GM20000 (cell line): ENCODE measurements around the gene TMCO4.

Experiments
- DNase-seq: peaks from one replicate; pipeline ENCODE4 v3.0.0; 2012; ENCODE audit warnings: low spot score
- CTCF ChIP-seq: IDR thresholded peaks from 2 replicates; pipeline ENCODE4 v1.5.1; 2012; ENCODE audit warnings: mild to moderate bottlenecking, control low read depth; ENCODE audit errors: extremely low read depth, missing control alignments

The TMCO4 gene

DNA sequence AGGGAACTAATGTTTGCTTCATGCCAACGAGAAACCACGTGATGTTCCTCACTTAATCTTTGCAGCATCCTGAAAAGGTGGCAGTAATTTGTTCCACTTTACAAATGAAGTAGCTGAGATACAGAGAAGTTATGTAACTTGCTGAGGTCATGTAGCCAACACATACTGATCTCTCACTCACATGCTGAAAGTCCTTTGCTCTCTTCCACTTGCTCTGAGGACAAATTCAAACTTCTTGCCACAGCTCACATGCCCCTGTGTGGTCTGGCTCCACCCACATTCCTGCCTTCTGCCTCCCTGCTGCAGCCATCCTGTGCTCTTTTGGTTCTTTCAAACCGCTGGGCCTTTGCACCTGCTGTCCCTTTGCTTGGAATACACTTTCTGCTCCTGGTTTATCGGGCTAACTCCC lies 55.4 kb downstream of the TMCO4 start:
- DNase-seq = no peak
- TF ChIP-seq CTCF = no peak

DNA sequence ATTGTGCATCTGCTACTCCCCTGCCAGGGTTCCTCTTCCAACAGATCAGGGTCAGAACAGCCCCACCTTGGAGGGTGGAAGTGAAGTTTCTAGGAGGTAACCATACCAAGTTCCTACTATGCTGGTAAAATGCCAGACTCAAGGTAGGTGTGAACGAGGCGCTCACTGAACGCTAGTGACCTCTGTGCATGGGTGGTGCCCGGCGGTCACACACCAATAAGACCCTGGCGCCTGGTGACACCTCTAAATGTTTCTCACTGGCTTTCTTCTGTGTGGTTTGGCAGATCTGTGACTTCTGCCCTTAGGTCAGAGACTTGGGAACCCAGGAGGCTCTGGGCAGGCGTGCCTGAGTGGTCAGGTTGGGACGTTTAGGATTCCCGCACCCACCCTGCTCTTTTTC lies 55.9 kb downstream of the TMCO4 start:
- no peak for TF ChIP-seq CTCF

DNA sequence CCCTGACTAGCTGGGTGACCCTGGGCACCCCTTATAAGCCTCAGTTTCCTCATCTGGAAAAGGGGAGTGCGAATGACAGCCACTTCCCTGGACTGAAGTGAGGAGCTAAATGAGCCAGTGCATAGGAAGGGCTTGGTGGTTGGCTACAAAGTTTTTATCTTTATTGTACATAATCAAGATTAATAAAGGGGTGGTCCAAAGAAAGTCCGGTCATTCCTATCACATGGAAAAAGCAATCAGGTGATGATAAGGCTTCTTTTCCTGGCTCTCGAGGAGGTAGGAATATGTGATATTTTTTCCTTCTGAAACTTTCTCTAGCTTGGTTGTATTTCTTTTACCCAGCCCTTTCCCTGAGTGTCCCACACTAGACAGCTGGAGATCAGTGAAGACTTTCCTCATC lies 56.5 kb downstream of the TMCO4 start:
- no peak for DNase-seq
- TF ChIP-seq CTCF = no peak

More for the DNA sequence above, 55.9 kb downstream of the TMCO4 start:
- DNase-seq = no peak

GRCh38 chr1:19739628-19740027 lies 60.1 kb downstream of the TMCO4 start:
- TF ChIP-seq CTCF = no peak
- DNase-seq = no peak

DNA sequence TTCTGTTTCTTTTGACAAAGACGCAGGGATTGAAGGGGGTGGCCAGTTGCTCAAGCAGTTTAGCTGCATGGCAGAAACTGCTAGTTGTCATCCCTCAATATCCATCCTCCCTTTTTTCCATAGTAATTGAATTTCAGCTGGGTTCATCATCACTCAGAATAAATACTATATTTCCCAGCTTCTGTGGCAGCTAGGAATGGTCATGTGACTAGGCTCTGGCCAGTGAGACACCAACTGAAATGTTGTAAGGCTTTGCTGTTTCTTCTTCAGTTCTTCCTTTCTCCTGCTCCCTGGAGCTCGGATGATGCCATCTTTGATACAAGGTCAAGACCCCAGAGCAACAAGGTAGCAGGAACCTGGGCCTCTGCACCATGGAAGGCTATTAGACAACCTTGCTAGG lies 61.0 kb downstream of the TMCO4 start:
- DNase-seq = no peak
- TF ChIP-seq CTCF = no peak

DNA sequence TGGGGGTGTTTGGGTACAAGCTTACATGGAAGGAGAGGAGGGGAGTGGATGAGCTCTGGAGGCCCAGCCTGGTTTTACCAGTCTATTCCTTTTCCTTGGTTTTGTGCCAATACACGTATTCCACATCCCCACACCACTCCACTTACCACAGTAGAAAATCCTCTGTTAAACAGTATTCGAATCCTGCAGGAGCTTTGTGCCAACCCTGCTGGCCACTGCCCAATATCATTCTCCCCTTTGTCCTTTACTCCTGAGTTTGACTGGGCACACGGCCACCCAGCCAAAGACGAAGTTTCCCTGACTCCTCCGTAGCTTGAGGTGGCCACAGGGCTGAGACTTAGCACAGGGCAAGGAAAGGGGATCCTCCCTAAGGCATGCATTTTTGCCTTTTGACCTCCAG lies 61.6 kb downstream of the TMCO4 start:
- DNase-seq = no peak

GRCh38 chr1:19737104-19737825 lies 62.5 kb downstream of the TMCO4 start:
- TF ChIP-seq CTCF = no peak
- DNase-seq = no peak

More for the DNA sequence above, 61.6 kb downstream of the TMCO4 start:
- TF ChIP-seq CTCF = no peak
